NCI-H1092 (cell line): ENCODE results near the gene TBC1D10B.
A peak's percentile ranks its signal among the peaks of the same experiment; 100 is the strongest.

Experiments
- DNase-seq: peaks from one replicate; lab custom pipeline; 2025; lab: John Stamatoyannopoulos, UW

TBC1D10B gene

GRCh38 chr16:30370456-30371247, at the start of gene TBC1D10B:
TBC1D10B (minus strand) TSS chr16:30370494; CDS start chr16:30370183, 311 bp downstream.
- peak; percentile 100 for DNase-seq

- no peak for DNase-seq
Measured at GRCh38 chr16:30418350-30419181, 48.3 kb upstream of the TBC1D10B start.

GRCh38 chr16:30417529-30418349, 47.4 kb upstream of the TBC1D10B start:
- DNase-seq = peak; percentile 95

GRCh38 chr16:30416624-30417528, 46.6 kb upstream of the TBC1D10B start:
- DNase-seq = peak; percentile 2

GRCh38 chr16:30416047-30416603, 45.8 kb upstream of the TBC1D10B start:
- no peak for DNase-seq

- DNase-seq = no peak
Measured at GRCh38 chr16:30414159-30414558, 43.9 kb upstream of the TBC1D10B start.

- no peak for DNase-seq
Measured at GRCh38 chr16:30413112-30413806, 43.0 kb upstream of the TBC1D10B start.

- peak; percentile 83 for DNase-seq
Measured at GRCh38 chr16:30409125-30410060, 39.1 kb upstream of the TBC1D10B start.

GRCh38 chr16:30407804-30408534, 37.7 kb upstream of the TBC1D10B start:
- DNase-seq = no peak

GRCh38 chr16:30407102-30407803, 37.0 kb upstream of the TBC1D10B start, which contains the start of gene ZNF771:
ZNF771 (plus strand) TSS chr16:30407606; CDS start chr16:30408054, 448 bp downstream.
- DNase-seq = peak; percentile 85

- no peak for DNase-seq
Measured at GRCh38 chr16:30406795-30407101, 36.5 kb upstream of the TBC1D10B start.

- DNase-seq = no peak
Measured at GRCh38 chr16:30401768-30402425, 31.6 kb upstream of the TBC1D10B start.

GRCh38 chr16:30399435-30400186, 29.3 kb upstream of the TBC1D10B start:
- DNase-seq = no peak

- DNase-seq = no peak
Measured at GRCh38 chr16:30398661-30399434, 28.6 kb upstream of the TBC1D10B start.

- DNase-seq = no peak
Measured at GRCh38 chr16:30397776-30398660, 27.7 kb upstream of the TBC1D10B start.
